CD14-positive monocyte (primary cell): ENCODE data around the gene ERC1. TPM values are rescaled to one million over a fixed set of nuclear protein-coding genes. Genes with fewer than 3 reads are reported as not detected.
"Not testable (repeated sequence)": the region's sequence is repeated elsewhere in the genome, so short reads cannot be mapped to it uniquely, and the experiment has no call there.

ENCODE experiments used
- DNase-seq, 3 donors: peaks; one replicate each; pipeline ENCODE4 v3.0.0-alpha.2; 2011 to 2022
- H2AFZ ChIP-seq: 2 replicates; pipeline ENCODE4 v1.6.0; 2012; ENCODE audit warnings: mild to moderate bottlenecking, low read depth, low read length, inconsistent platforms; ENCODE audit not compliant: insufficient read depth, poor library complexity, severe bottlenecking
- H3K27ac ChIP-seq, 2 donors: 1 replicate in 1 of 2; 2 replicates in 1 of 2; pipeline ENCODE4 v1.5.1; 2012 to 2013; ENCODE audit warnings: low read length in 2 of 2, control low read depth in 1 of 2, inconsistent platforms in 1 of 2, low read depth in 1 of 2, mild to moderate bottlenecking in 1 of 2
- H3K27me3 ChIP-seq, 2 donors: one replicate each; pipeline versions ENCODE4 v1.6.0 to v1.6.1; 2011 to 2013; ENCODE audit warnings: low read length in 2 of 2; ENCODE audit not compliant: control insufficient read depth in 2 of 2, insufficient read depth in 2 of 2
- H3K36me3 ChIP-seq, 2 donors: replicated peaks in 1 of 2; 1 replicate in 1 of 2; 2 replicates in 1 of 2; pipeline versions ENCODE4 v1.5.1 to v1.6.1; 2012 to 2013; ENCODE audit warnings: low read length in 2 of 2, control low read depth in 1 of 2, inconsistent platforms in 1 of 2, mild to moderate bottlenecking in 1 of 2; ENCODE audit not compliant: insufficient read depth in 2 of 2, control insufficient read depth in 1 of 2
- H3K4me1 ChIP-seq, 2 donors: 1 replicate in 1 of 2; 2 replicates in 1 of 2; pipeline versions ENCODE4 v1.5.1 to v1.6.1; 2012 to 2013; ENCODE audit warnings: low read length in 2 of 2, control low read depth in 1 of 2, inconsistent platforms in 1 of 2, mild to moderate bottlenecking in 1 of 2, moderate library complexity in 1 of 2; ENCODE audit not compliant: insufficient read depth in 2 of 2, control insufficient read depth in 1 of 2
- H3K4me2 ChIP-seq: replicated peaks from 2 replicates; pipeline ENCODE3; 2012; ENCODE audit warnings: low read length, moderate library complexity, mild to moderate bottlenecking; ENCODE audit not compliant: poor library complexity, severe bottlenecking; ENCODE audit errors: extremely low read depth
- H3K4me3 ChIP-seq, 3 experiments: fragments of 200-600 bp in 1 of 3; sonication (generic) in 1 of 3; replicated peaks in 1 of 3; 1 replicate in 2 of 3; 2 replicates in 1 of 3; pipeline ENCODE4 v1.5.1; 2011 to 2013; ENCODE audit warnings: low read length in 3 of 3, mild to moderate bottlenecking in 3 of 3, control low read depth in 2 of 3, low read depth in 2 of 3, inconsistent platforms in 1 of 3, moderate library complexity in 1 of 3
- H3K79me2 ChIP-seq: 2 replicates; pipeline ENCODE4 v1.6.0; 2012; ENCODE audit warnings: mild to moderate bottlenecking, control low read depth, inconsistent platforms, low read length, moderate library complexity; ENCODE audit not compliant: insufficient read depth
- H3K9ac ChIP-seq: 2 replicates; pipeline ENCODE4 v1.6.0; 2017; ENCODE audit warnings: low read length, mild to moderate bottlenecking; ENCODE audit not compliant: insufficient read depth, poor library complexity, severe bottlenecking
- H3K9me3 ChIP-seq, 2 donors: replicated peaks in 1 of 2; 1 replicate in 1 of 2; 2 replicates in 1 of 2; pipeline versions ENCODE4 v1.5.1 to v1.6.1; 2012 to 2013; ENCODE audit warnings: low read length in 2 of 2, control low read depth in 1 of 2; ENCODE audit not compliant: control insufficient read depth in 1 of 2, insufficient read depth in 1 of 2
- H4K20me1 ChIP-seq: 2 replicates; pipeline ENCODE4 v1.6.0; 2012; ENCODE audit warnings: mild to moderate bottlenecking, low read length, control low read depth, moderate library complexity; ENCODE audit not compliant: insufficient read depth
- H3K27ac Mint-ChIP-seq, 7 donors: one replicate each; pipeline ENCODE4 v1.8.0; 2020; ENCODE audit warnings: mild to moderate bottlenecking in 7 of 7, mixed read lengths in 7 of 7, moderate library complexity in 6 of 7, inconsistent platforms in 2 of 7
- H3K27me3 Mint-ChIP-seq, 3 donors: one replicate each; pipeline ENCODE4 v1.8.0; 2021 to 2022; ENCODE audit warnings: low read depth in 3 of 3, mild to moderate bottlenecking in 3 of 3, mixed read lengths in 3 of 3, moderate library complexity in 3 of 3, inconsistent platforms in 1 of 3
- H3K36me3 Mint-ChIP-seq, 2 donors: one replicate each; pipeline ENCODE4 v1.8.0; 2020; ENCODE audit warnings: mixed read lengths in 2 of 2, inconsistent platforms in 1 of 2, mild to moderate bottlenecking in 1 of 2
- H3K4me1 Mint-ChIP-seq: one replicate; pipeline ENCODE4 v1.8.0; 2020; ENCODE audit warnings: mild to moderate bottlenecking, mixed read lengths
- H3K4me3 Mint-ChIP-seq, 2 donors: one replicate each; pipeline ENCODE4 v1.8.0; 2020; ENCODE audit warnings: mild to moderate bottlenecking in 2 of 2, mixed read lengths in 2 of 2, moderate library complexity in 1 of 2
- H3K9me3 Mint-ChIP-seq, 7 donors: one replicate each; pipeline ENCODE4 v1.8.0; 2020 to 2022; ENCODE audit warnings: mixed read lengths in 7 of 7, mild to moderate bottlenecking in 6 of 7, moderate library complexity in 6 of 7, inconsistent platforms in 2 of 7
- WGBS: methylation state at CpG from one replicate; pipeline ENCODE4 v1.1.5; 2013; ENCODE audit warnings: missing lambda C conversion rate; ENCODE audit not compliant: insufficient coverage; 5-methylcytosine and 5-hydroxymethylcytosine counted together
- intact Hi-C, 2 donors: fragments of 100-400 bp; cut with micrococcal nuclease; formaldehyde crosslinking; loops; one replicate each; pipeline versions ENCODE4 v1.15.0 to v1.15.1; 2023
- polyA plus RNA-seq, 3 donors: library from polyadenylated mRNA; depleted of rRNA in 1 of 3; unstranded in 2 of 3; stranded (reverse) in 1 of 3; fragments of 300-500 nt in 2 of 3; fragments of >200 nt in 1 of 3; fragmentation: Illumina TruSeq in 2 of 3; gene quantifications; 1 replicate in 2 of 3; 2 replicates in 1 of 3; pipeline ENCODE4 v1.2.3, GENCODE V29; 2012 to 2021
- TF ChIP-seq, protein P1 (sequence below): fragments of 200-600 bp; IDR thresholded peaks from one replicate; pipeline ENCODE4 v1.8.0; 2022; ENCODE audit warnings: antibody characterized with exemption, mild to moderate bottlenecking

ERC1 gene
- polyA plus RNA-seq, 3 donors, result 4.0 to 14.3 (median 5.1) TPM

DNA sequence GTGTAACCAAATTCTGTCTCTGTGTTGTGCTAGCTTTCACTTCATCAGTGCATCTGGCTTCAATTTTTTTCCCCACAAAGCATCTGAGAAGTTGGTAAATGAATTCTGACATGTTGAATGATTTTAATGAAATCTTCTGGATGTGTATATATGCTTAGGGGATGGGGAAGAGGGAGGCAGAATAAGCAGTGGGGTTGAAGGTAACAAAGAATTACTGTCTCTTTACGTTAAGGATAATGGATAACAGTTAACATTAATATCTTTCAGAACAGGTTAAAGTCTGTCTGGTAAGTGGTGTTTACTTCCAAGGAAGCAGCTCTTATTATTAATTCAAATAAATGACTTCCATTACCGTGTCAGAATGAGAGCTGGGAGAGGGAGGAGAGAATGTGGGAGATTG is 261.7 kb downstream of the ERC1 start:
- Mint-ChIP-seq H3K27me3 (no peaks in the 10 kb centered on the region), H3K9me3 (peaks cover 0 to 11% (median 0%) of the 10 kb centered on the region in 7 donors), H3K27ac (no peak overlapping the region), H3K36me3 (peaks cover 17% of the 10 kb centered on the region in 2 donors), H3K4me3 (no peak overlapping the region), H3K4me1 (peaks cover 2% of the 10 kb centered on the region)
- H3K79me2 ChIP-seq, result no peaks in the 10 kb centered on the region
- no peak overlapping the region for H3K4me2 ChIP-seq
- no peak overlapping the region for H3K9ac ChIP-seq
- no peak for DNase-seq
- TF ChIP-seq, protein P1, sequence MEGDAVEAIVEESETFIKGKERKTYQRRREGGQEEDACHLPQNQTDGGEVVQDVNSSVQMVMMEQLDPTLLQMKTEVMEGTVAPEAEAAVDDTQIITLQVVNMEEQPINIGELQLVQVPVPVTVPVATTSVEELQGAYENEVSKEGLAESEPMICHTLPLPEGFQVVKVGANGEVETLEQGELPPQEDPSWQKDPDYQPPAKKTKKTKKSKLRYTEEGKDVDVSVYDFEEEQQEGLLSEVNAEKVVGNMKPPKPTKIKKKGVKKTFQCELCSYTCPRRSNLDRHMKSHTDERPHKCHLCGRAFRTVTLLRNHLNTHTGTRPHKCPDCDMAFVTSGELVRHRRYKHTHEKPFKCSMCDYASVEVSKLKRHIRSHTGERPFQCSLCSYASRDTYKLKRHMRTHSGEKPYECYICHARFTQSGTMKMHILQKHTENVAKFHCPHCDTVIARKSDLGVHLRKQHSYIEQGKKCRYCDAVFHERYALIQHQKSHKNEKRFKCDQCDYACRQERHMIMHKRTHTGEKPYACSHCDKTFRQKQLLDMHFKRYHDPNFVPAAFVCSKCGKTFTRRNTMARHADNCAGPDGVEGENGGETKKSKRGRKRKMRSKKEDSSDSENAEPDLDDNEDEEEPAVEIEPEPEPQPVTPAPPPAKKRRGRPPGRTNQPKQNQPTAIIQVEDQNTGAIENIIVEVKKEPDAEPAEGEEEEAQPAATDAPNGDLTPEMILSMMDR, result no peak
- no peak overlapping the region for H3K27ac ChIP-seq
- H3K4me3 ChIP-seq, result no peak overlapping the region
- no CpG with 5 or more reads among the region's 2 CpGs for WGBS
- no peak overlapping the region for H2AFZ ChIP-seq
- peaks cover 4 to 7% of the 10 kb centered on the region in 2 donors for H3K36me3 ChIP-seq
- H3K4me1 ChIP-seq, result no peaks in the 10 kb centered on the region
- H3K27me3 ChIP-seq, result no peaks in the 10 kb centered on the region
- intact Hi-C loops, result no loop called here
- H3K9me3 ChIP-seq, result no peaks in the 10 kb centered on the region
- no peaks in the 10 kb centered on the region for H4K20me1 ChIP-seq

DNA sequence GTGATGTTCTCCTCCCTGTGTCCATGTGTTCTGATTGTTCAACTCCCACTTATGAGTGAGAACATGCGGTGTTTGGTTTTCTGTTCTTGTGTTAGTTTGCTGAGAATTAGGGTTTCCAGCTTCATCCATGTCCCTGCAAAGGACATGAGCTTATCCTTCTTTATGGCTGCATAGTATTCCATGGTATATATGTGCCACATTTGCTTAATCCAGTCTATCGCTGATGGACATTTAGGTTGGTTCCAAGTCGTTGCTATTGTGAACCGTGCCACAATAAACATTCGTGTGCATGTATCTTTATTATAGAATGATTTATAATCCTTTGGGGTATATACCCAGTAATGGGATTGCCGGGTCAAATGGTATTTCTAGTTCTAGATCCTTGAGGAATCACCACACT is 264.1 kb downstream of the ERC1 start:
- H3K27ac ChIP-seq, H3K4me1 Mint-ChIP-seq, H3K27me3 ChIP-seq, H3K79me2 ChIP-seq, intact Hi-C loops, H3K9ac ChIP-seq, H3K4me2 ChIP-seq, DNase-seq, H3K36me3 ChIP-seq, H3K27ac Mint-ChIP-seq, H3K9me3 ChIP-seq, H3K27me3 Mint-ChIP-seq, H4K20me1 ChIP-seq, H2AFZ ChIP-seq, H3K4me1 ChIP-seq, H3K4me3 ChIP-seq, H3K4me3 Mint-ChIP-seq: not testable (repeated sequence)
- H3K9me3 Mint-ChIP-seq, result peaks cover 0 to 11% (median 0%) of the 10 kb centered on the region in 7 donors
- no CpG with 5 or more reads among the region's 6 CpGs for WGBS
- peaks cover 14 to 19% of the 10 kb centered on the region in 2 donors for H3K36me3 Mint-ChIP-seq

DNA sequence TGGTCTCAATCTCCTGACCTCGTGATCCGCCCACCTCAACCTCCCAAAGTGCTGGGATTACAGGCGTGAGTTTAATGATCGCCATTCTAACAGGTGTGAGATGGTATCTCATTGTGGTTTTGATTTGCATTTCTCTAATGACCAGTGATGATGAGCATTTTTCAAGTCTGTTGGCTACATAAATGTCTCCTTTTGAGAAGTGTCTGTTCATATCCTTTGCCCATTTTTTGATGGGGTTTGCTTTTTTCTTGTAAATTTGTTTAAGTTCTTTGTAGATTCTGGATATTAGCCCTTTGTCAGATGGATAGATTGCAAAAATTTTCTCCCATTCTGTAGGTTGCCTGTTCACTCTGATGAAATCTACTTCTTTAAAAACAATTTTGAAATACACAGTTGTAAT is 264.8 kb downstream of the ERC1 start:
- Mint-ChIP-seq H3K9me3 (peaks cover 0 to 11% (median 0%) of the 10 kb centered on the region in 7 donors), H3K36me3 (peaks cover 17 to 21% of the 10 kb centered on the region in 2 donors)
- H3K4me1 Mint-ChIP-seq, H3K4me3 Mint-ChIP-seq, DNase-seq, H3K27me3 ChIP-seq, H3K9me3 ChIP-seq, H3K4me3 ChIP-seq, H3K27ac ChIP-seq, H3K27me3 Mint-ChIP-seq, H4K20me1 ChIP-seq, H2AFZ ChIP-seq, H3K79me2 ChIP-seq, H3K27ac Mint-ChIP-seq, H3K4me1 ChIP-seq, H3K4me2 ChIP-seq, H3K9ac ChIP-seq, intact Hi-C loops: not testable (repeated sequence)
- peaks cover 4 to 11% of the 10 kb centered on the region in 2 donors for H3K36me3 ChIP-seq
- no CpG with 5 or more reads among the region's 4 CpGs for WGBS
